ENCODE results near the gene CRB1. TPM values are rescaled to one million over a fixed set of nuclear protein-coding genes. Genes with fewer than 3 reads are reported as not detected.

CRB1 gene
- total RNA-seq, 1 donor from 2014 or later: 0.51 TPM

- Mint-ChIP-seq H3K27ac (no peak overlapping the region), H3K4me3 (no peak overlapping the region), H3K4me1 (no peaks in the 10 kb centered on the region), H3K27me3 (ENCODE audit: low read depth) (peaks cover 13% of the 10 kb centered on the region), H3K9me3 (no peaks in the 10 kb centered on the region), H3K36me3 (no peaks in the 10 kb centered on the region)
- TF ChIP-seq, protein P1, sequence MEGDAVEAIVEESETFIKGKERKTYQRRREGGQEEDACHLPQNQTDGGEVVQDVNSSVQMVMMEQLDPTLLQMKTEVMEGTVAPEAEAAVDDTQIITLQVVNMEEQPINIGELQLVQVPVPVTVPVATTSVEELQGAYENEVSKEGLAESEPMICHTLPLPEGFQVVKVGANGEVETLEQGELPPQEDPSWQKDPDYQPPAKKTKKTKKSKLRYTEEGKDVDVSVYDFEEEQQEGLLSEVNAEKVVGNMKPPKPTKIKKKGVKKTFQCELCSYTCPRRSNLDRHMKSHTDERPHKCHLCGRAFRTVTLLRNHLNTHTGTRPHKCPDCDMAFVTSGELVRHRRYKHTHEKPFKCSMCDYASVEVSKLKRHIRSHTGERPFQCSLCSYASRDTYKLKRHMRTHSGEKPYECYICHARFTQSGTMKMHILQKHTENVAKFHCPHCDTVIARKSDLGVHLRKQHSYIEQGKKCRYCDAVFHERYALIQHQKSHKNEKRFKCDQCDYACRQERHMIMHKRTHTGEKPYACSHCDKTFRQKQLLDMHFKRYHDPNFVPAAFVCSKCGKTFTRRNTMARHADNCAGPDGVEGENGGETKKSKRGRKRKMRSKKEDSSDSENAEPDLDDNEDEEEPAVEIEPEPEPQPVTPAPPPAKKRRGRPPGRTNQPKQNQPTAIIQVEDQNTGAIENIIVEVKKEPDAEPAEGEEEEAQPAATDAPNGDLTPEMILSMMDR (IDR thresholded peaks at IDR 0.05; ENCODE audit: unreplicated experiment): no peak
- no peak for DNase-seq (ENCODE audit: low spot score in 2 of 2, unreplicated experiment in 2 of 2)
These were observed 16.3 kb downstream of the CRB1 start for GRCh38 chr1:197284325-197284724.

DNA sequence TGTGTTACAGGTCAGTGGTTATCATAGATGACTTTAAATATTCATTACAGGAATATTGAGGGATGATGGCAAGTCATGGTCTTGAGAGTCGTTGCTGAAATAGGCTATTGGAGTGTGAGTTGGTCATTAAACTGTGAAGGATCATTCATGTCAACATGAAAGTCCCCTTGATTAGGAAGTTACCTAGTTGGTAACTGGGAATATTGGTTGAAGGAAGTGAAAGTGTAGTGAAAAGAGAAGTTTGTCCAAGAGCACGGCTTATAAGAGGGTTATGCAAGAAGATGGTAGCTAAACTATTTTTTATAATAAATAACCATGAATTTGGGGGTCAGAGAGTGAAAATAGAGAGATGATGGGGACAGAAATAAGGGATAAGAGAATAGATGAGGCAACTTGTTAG is 16.9 kb downstream of the CRB1 start:
- TF ChIP-seq, protein P1 (IDR thresholded peaks at IDR 0.05; ENCODE audit: unreplicated experiment): no peak
- Mint-ChIP-seq H3K27ac (no peak overlapping the region), H3K4me1 (no peaks in the 10 kb centered on the region)

DNA sequence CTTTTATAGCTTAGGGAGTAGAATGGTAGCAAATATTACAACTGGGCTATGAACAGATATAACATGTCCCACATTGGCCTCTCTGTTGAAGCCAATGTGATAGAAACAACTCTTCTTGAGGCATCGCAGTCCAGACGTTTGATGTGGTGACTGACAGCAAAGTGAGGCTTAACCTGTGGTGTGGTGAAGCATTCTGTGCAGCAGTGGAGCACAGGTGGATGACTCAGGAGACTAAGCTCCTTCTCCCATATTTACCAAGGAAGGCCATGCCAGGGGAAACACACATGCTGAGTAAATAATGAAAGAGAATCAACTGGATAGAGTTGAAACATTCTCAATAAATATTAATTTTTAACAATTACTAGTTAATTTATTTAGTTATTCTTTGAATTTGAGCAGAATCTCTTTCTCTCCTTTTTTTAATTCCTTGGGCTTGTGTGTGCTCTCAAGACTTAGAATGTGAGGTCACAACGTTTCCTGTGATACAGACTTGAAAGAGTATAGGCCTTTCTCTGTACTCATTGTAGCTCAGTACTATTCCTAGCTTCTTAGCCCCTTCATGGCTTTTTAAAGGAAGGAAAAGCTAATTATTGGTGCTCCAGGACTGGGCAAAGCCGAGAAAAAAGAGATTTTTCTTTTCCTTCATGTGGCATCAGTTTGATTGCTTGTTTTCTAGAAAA is 17.6 kb downstream of the CRB1 start:
- no peaks in the 10 kb centered on the region for H3K36me3 Mint-ChIP-seq
- peaks cover 13% of the 10 kb centered on the region for H3K27me3 Mint-ChIP-seq (ENCODE audit: low read depth)
- DNase-seq (ENCODE audit: low spot score in 2 of 2, unreplicated experiment in 2 of 2): no peak
- TF ChIP-seq, protein P1 (IDR thresholded peaks at IDR 0.05; ENCODE audit: unreplicated experiment): no peak
- H3K27ac Mint-ChIP-seq: no peak overlapping the region
- no peaks in the 10 kb centered on the region for H3K9me3 Mint-ChIP-seq
- no peaks in the 10 kb centered on the region for H3K4me1 Mint-ChIP-seq
- no peak overlapping the region for H3K4me3 Mint-ChIP-seq

More for the DNA sequence above, 16.9 kb downstream of the CRB1 start:
- DNase-seq (ENCODE audit: low spot score in 2 of 2, unreplicated experiment in 2 of 2): no peak
- peaks cover 13% of the 10 kb centered on the region for H3K27me3 Mint-ChIP-seq (ENCODE audit: low read depth)
- no peak overlapping the region for H3K4me3 Mint-ChIP-seq
- H3K9me3 Mint-ChIP-seq: no peaks in the 10 kb centered on the region
- no peaks in the 10 kb centered on the region for H3K36me3 Mint-ChIP-seq

DNA sequence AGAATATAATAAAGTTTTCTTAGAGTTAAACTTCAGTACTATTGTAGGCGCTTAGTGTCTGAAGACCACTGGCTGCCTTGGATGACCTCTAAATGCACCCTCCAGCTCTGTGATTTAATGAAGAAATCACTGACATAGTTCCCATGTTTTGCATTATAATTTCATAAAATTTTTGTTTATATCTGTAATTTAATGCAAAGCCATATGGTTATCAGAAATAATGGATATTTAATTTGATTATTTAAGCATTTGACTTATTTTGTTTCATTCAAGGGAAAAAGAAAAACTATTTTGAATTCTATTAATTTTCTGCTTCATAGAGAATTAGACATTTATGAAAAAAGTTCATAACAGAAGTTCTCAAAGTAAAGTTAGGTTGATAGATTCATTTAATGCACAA is 18.6 kb downstream of the CRB1 start:
- Mint-ChIP-seq H3K9me3 (no peaks in the 10 kb centered on the region), H3K27ac (no peak overlapping the region), H3K4me1 (no peaks in the 10 kb centered on the region), H3K27me3 (ENCODE audit: low read depth) (peaks cover 13% of the 10 kb centered on the region), H3K4me3 (no peak overlapping the region), H3K36me3 (no peaks in the 10 kb centered on the region)
- no peak for DNase-seq (ENCODE audit: low spot score in 2 of 2, unreplicated experiment in 2 of 2)
- TF ChIP-seq, protein P1 (IDR thresholded peaks at IDR 0.05; ENCODE audit: unreplicated experiment): no peak

DNA sequence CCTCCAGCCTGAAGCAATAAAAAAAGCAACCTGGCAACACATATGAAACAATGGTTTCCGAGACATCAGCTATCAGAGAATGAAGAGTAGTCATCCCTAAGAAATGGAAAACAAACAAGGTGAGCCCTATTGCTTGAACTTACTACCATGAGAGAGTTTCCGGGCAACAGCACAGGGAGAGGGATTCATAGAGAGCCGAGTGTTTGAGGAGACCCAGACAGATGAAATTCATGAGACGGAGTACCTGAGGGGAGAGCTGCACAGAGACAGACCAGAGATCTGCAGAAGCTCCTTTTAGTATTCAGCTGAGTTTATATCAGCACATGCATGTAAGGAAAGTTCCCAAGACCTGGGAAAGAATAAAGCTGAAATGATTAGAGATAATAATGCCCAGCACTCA is 19.8 kb downstream of the CRB1 start:
- no peak overlapping the region for H3K4me3 Mint-ChIP-seq
- DNase-seq (ENCODE audit: low spot score in 2 of 2, unreplicated experiment in 2 of 2): no peak
- H3K9me3 Mint-ChIP-seq: peaks cover 1% of the 10 kb centered on the region
- TF ChIP-seq, protein P1 (IDR thresholded peaks at IDR 0.05; ENCODE audit: unreplicated experiment): no peak
- no peak overlapping the region for H3K27ac Mint-ChIP-seq
- H3K36me3 Mint-ChIP-seq: no peaks in the 10 kb centered on the region
- H3K27me3 Mint-ChIP-seq (ENCODE audit: low read depth): peaks cover 18% of the 10 kb centered on the region
- no peaks in the 10 kb centered on the region for H3K4me1 Mint-ChIP-seq
